Right renal cortex interstitium (tissue), 3 donors: ENCODE data around the gene NPAT. TPM values are rescaled to one million over a fixed set of nuclear protein-coding genes. Genes with fewer than 3 reads are reported as not detected.

ENCODE experiments used
- DNase-seq, 3 donors: peaks; one replicate each; pipeline ENCODE4 v3.0.0-alpha.2; 2013; ENCODE audit warnings: low read depth in 3 of 3, low spot score in 2 of 3
- polyA plus RNA-seq, 3 donors: library from polyadenylated mRNA; unstranded; fragments of 120-200 nt; gene quantifications; one replicate each; pipeline ENCODE4 v1.2.1, GENCODE V29; 2013; ENCODE audit not compliant: insufficient read length in 3 of 3

Gene NPAT
- polyA plus RNA-seq, 3 donors: 18.1 to 21.6 (median 19.5) TPM

GRCh38 chr11:108220721-108221336, 1.6 kb downstream of the NPAT start:
- no peak for DNase-seq

GRCh38 chr11:108218912-108219783, 3.3 kb downstream of the NPAT start:
- DNase-seq: no peak

GRCh38 chr11:108218455-108218854, 4.0 kb downstream of the NPAT start:
- DNase-seq: no peak

- no peak for DNase-seq
These were observed 5.5 kb downstream of the NPAT start for GRCh38 chr11:108216988-108217387.

GRCh38 chr11:108213784-108214183, 8.7 kb downstream of the NPAT start:
- no peak for DNase-seq

GRCh38 chr11:108210441-108210840, 12.0 kb downstream of the NPAT start:
- DNase-seq: no peak

- DNase-seq: no peak
These were observed 14.8 kb downstream of the NPAT start for GRCh38 chr11:108207683-108208060.

GRCh38 chr11:108206969-108207682, 15.3 kb downstream of the NPAT start:
- DNase-seq: no peak

- DNase-seq: no peak
These were observed 16.3 kb downstream of the NPAT start for GRCh38 chr11:108206171-108206570.

- DNase-seq: no peak
These were observed 17.4 kb downstream of the NPAT start for GRCh38 chr11:108204929-108205499.

GRCh38 chr11:108204376-108204775, 18.1 kb downstream of the NPAT start:
- DNase-seq: no peak

GRCh38 chr11:108203075-108203474, 19.4 kb downstream of the NPAT start:
- DNase-seq: no peak

- DNase-seq: no peak
These were observed 22.8 kb downstream of the NPAT start for GRCh38 chr11:108199446-108200321.

GRCh38 chr11:108198833-108199232, 23.6 kb downstream of the NPAT start:
- no peak for DNase-seq

GRCh38 chr11:108197351-108197750, 25.1 kb downstream of the NPAT start:
- no peak for DNase-seq

GRCh38 chr11:108196901-108197300, 25.5 kb downstream of the NPAT start:
- DNase-seq: no peak

- no peak for DNase-seq
These were observed 28.7 kb downstream of the NPAT start for GRCh38 chr11:108193725-108194124.

- no peak for DNase-seq
These were observed 44.9 kb downstream of the NPAT start for GRCh38 chr11:108177570-108177969.

GRCh38 chr11:108170184-108170583, 52.3 kb downstream of the NPAT start:
- DNase-seq: no peak

GRCh38 chr11:108167624-108168023, 54.8 kb downstream of the NPAT start:
- DNase-seq: no peak
